Adipocyte (in vitro differentiated cells): ENCODE measurements around the gene PHTF2.

Source experiments
- DNase-seq: peaks from one replicate; pipeline ENCODE4 v3.0.0-alpha.2; 2015; ENCODE audit warnings: low read depth
- H3K27me3 ChIP-seq: replicated peaks from 2 replicates; pipeline ENCODE4 v1.7.0; 2013; ENCODE audit warnings: mild to moderate bottlenecking, low read length, moderate library complexity; ENCODE audit not compliant: control insufficient read depth, insufficient read depth
- H3K36me3 ChIP-seq: 2 replicates; pipeline ENCODE4 v1.7.0; 2013; ENCODE audit warnings: low read length, mild to moderate bottlenecking, moderate library complexity; ENCODE audit not compliant: control insufficient read depth, insufficient read depth, severe bottlenecking
- H3K4me1 ChIP-seq: 2 replicates; pipeline ENCODE4 v1.7.0; 2013; ENCODE audit warnings: mild to moderate bottlenecking, low read length, moderate library complexity; ENCODE audit not compliant: control insufficient read depth, insufficient read depth
- H3K4me3 ChIP-seq: 2 replicates; pipeline ENCODE4 v1.7.0; 2013; ENCODE audit warnings: mild to moderate bottlenecking, low read length, moderate library complexity
- H3K9ac ChIP-seq: 2 replicates; pipeline ENCODE4 v1.7.0; 2013; ENCODE audit warnings: mild to moderate bottlenecking, low read length, moderate library complexity
- H3K9me3 ChIP-seq: 2 replicates; pipeline ENCODE4 v1.7.0; 2013; ENCODE audit warnings: mild to moderate bottlenecking, low read length, moderate library complexity; ENCODE audit not compliant: control insufficient read depth

PHTF2 gene

DNA sequence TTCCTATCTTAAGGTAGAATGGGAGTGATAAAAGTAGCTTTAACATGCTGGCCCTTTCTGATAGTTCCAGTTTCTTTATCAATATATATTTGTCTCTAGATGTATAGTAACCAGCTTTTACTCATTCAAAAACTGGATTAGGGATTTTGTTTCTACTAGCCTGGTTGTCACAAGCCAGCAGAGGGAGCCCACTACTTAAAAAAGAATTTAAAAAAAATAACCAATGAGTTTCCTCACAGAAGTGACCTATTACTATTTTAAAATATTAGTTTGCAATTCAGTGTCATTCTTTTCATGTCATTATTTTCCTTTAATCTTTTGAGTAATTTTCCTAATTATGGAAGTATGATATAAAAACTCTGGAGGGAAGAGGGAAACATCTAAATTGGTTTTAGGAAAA is 142.1 kb downstream of the PHTF2 start:
- H3K9ac ChIP-seq, result no peak overlapping the region
- no peaks in the 10 kb centered on the region for H3K9me3 ChIP-seq
- no peak overlapping the region for H3K4me3 ChIP-seq
- peak; percentile 75 for DNase-seq
- H3K36me3 ChIP-seq, result no peaks in the 10 kb centered on the region
- H3K27me3 ChIP-seq, result no peaks in the 10 kb centered on the region
- peaks cover 3% of the 10 kb centered on the region for H3K4me1 ChIP-seq

DNA sequence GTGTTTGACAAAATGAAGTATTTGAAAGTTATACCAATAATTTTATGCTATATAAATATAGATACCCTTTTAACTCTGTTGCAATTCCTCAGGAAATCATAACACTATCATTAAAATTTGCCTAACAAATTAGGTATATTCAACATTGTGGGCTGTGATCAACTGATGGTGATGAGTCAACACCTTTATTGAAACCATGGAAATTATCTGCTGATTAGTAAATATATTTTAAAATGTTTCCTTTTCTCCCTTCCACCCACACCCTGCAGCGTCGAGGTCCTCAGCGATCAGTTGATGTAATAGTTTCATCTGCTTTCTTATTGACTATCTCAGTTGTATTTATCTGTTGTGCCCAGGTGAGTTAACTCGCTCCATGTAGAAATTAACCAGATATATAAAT is 143.9 kb downstream of the PHTF2 start:
- H3K9ac ChIP-seq, result no peak overlapping the region
- H3K36me3 ChIP-seq, result no peaks in the 10 kb centered on the region
- no peaks in the 10 kb centered on the region for H3K9me3 ChIP-seq
- H3K4me3 ChIP-seq, result no peak overlapping the region
- no peaks in the 10 kb centered on the region for H3K27me3 ChIP-seq
- no peaks in the 10 kb centered on the region for H3K4me1 ChIP-seq
- no peak for DNase-seq

DNA sequence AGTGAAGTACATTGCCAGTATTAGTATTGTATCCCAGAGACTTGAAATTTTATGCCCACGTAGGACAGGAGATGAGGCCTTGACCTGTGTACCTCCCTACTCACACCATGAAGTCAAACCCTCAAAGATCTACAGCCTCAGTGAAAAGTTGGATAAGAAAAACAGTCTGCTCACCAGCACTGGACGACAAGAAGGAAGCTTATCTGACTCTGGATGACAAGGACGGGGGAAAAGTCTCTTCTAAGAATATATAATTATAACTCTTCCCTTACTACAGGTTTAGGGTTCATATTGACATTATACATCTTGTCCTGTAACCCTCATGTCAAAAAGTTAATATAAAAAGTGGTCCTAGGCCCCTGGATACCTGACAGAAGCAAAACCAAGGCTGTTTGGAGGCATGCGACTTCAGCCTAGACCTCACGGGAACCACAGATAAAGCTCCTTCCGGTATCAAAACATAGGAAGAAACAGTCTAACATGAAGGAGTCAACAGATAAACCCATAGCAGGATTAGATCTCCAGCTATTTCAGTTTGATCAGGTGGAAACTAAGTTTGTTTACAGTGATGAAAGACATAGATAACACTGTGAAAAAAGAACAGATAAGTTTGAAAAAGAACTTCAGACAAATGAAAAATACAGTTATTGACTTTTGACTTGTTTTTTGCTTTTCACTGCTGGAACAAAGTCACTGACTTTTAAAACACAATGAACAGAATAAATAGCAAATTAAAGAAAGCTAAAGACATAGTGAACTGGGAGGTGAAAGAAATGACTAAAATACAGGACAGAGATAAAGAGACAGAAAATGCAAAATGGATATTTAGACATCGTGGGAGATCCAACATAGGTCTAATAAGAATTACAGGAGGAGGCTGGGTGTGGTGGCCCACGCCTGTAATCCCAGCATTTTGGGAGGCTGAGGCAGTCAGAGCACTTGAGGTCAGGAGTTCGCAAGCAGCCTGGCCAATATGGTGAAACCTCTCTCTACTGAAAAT is 145.9 kb downstream of the PHTF2 start:
- no peak for DNase-seq
- H3K27me3 ChIP-seq, result no peaks in the 10 kb centered on the region
- H3K4me1 ChIP-seq, result no peaks in the 10 kb centered on the region
- H3K9ac ChIP-seq, result no peak overlapping the region
- no peaks in the 10 kb centered on the region for H3K36me3 ChIP-seq
- H3K9me3 ChIP-seq, result no peaks in the 10 kb centered on the region
- no peak overlapping the region for H3K4me3 ChIP-seq

- H3K4me3 ChIP-seq, result no peak overlapping the region
- no peaks in the 10 kb centered on the region for H3K9me3 ChIP-seq
- H3K27me3 ChIP-seq, result no peaks in the 10 kb centered on the region
- H3K9ac ChIP-seq, result no peak overlapping the region
- H3K4me1 ChIP-seq, result no peaks in the 10 kb centered on the region
- no peaks in the 10 kb centered on the region for H3K36me3 ChIP-seq
- DNase-seq, result no peak
Observed at GRCh38 chr7:77950548-77950947, 152.0 kb downstream of the PHTF2 start.

- Histone ChIP-seq H3K9ac (no peak overlapping the region), H3K9me3 (no peaks in the 10 kb centered on the region), H3K4me1 (no peaks in the 10 kb centered on the region), H3K4me3 (no peak overlapping the region), H3K27me3 (no peaks in the 10 kb centered on the region), H3K36me3 (no peaks in the 10 kb centered on the region)
- peak; percentile 63 for DNase-seq
Observed at GRCh38 chr7:77954773-77955555, 156.4 kb downstream of the PHTF2 start.

GRCh38 chr7:77958436-77958835 is 159.9 kb downstream of the PHTF2 start:
- Histone ChIP-seq H3K27me3 (no peaks in the 10 kb centered on the region), H3K9ac (no peak overlapping the region), H3K36me3 (no peaks in the 10 kb centered on the region), H3K4me1 (no peaks in the 10 kb centered on the region), H3K4me3 (no peak overlapping the region), H3K9me3 (no peaks in the 10 kb centered on the region)
- DNase-seq, result no peak

GRCh38 chr7:77959080-77959479 is 160.5 kb downstream of the PHTF2 start:
- Histone ChIP-seq H3K27me3 (no peaks in the 10 kb centered on the region), H3K4me3 (no peak overlapping the region), H3K9me3 (no peaks in the 10 kb centered on the region), H3K36me3 (no peaks in the 10 kb centered on the region), H3K9ac (no peak overlapping the region), H3K4me1 (no peaks in the 10 kb centered on the region)
- no peak for DNase-seq

GRCh38 chr7:77960336-77960735 is 161.8 kb downstream of the PHTF2 start:
- Histone ChIP-seq H3K9me3 (no peaks in the 10 kb centered on the region), H3K36me3 (no peaks in the 10 kb centered on the region), H3K4me1 (no peaks in the 10 kb centered on the region), H3K9ac (no peak overlapping the region), H3K27me3 (no peaks in the 10 kb centered on the region), H3K4me3 (no peak overlapping the region)
- no peak for DNase-seq

DNA sequence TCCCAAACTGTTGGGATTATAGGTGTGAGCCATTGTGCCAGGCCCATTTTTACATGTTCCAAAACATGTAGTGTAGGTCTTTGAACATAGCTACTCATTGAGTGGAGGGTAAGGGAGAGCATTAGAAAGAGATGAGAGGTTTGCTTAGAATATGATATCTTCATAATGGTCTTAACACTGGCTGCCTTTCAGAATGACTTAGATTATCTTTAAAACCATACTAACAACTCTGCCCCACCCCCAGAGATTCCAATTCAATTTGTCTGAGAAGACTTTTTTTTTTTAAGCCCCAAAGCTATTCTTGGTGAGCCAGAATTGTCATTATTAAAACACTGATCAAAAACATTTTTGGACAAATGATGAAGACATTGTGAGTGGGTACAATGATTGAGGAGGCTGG is 168.9 kb downstream of the PHTF2 start:
- H3K36me3 ChIP-seq, result no peaks in the 10 kb centered on the region
- H3K9ac ChIP-seq, result no peak overlapping the region
- no peak for DNase-seq
- no peaks in the 10 kb centered on the region for H3K27me3 ChIP-seq
- peaks cover 6% of the 10 kb centered on the region for H3K4me1 ChIP-seq
- H3K4me3 ChIP-seq, result no peak overlapping the region
- H3K9me3 ChIP-seq, result no peaks in the 10 kb centered on the region

GRCh38 chr7:77971726-77972125 is 173.2 kb downstream of the PHTF2 start:
- H3K9me3 ChIP-seq, result no peaks in the 10 kb centered on the region
- peaks cover 6% of the 10 kb centered on the region for H3K4me1 ChIP-seq
- no peaks in the 10 kb centered on the region for H3K27me3 ChIP-seq
- H3K36me3 ChIP-seq, result no peaks in the 10 kb centered on the region
- no peak overlapping the region for H3K4me3 ChIP-seq
- H3K9ac ChIP-seq, result no peak overlapping the region
- no peak for DNase-seq

DNA sequence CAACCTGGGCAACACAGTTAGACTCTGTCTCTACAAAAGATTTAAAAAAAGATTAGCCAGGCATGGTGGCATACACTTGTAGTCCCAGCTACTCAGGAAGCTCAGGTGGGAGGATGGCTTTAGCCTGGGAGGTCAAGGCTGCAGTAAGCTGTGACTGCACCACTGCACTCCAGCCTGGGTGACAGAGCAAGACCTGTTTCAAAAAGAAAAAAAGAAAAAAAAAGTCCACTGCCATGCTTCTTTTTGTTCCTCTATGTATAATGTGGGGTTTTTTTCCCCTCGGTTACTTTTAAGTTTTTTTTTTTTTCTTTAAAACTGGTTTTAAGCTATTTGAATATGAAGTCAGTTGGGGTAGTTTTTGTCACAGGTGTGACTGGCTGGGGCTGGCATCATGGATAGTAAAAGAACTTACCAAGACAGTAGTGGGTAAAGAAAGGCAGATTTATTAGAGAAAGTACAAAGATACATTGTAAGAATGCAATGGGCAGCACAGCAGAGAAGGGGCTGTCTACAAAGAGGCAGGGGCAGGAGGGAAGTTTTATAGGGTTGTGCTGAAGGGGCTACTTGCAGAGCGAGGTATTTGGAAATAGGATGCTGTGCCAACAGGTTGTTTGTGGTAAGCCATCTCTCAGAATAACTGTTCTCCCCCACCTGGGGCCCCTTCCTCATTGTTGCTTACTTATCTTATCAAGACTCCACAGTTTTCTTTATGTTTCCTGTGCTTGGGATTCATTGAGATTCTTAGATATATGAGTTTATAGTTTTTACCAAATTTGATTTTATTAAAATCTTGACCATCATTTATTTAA is 177.3 kb downstream of the PHTF2 start:
- no peak overlapping the region for H3K9ac ChIP-seq
- H3K4me1 ChIP-seq, result no peaks in the 10 kb centered on the region
- H3K9me3 ChIP-seq, result no peaks in the 10 kb centered on the region
- H3K4me3 ChIP-seq, result no peak overlapping the region
- H3K27me3 ChIP-seq, result no peaks in the 10 kb centered on the region
- no peaks in the 10 kb centered on the region for H3K36me3 ChIP-seq
- DNase-seq, result no peak
